NCI-H187 (cell line): ENCODE results near the gene CAMK2G.
"Not testable (repeated sequence)": the region's sequence is repeated elsewhere in the genome, so short reads cannot be mapped to it uniquely, and the experiment has no call there.

Source experiments
- DNase-seq, 2 experiments: peaks; one replicate each; lab custom pipeline; 2025; lab: John Stamatoyannopoulos, UW

The CAMK2G gene

GRCh38 chr10:73810735-73811465 lies 63.5 kb downstream of the CAMK2G start:
- no peak for DNase-seq

GRCh38 chr10:73810358-73810734 lies 64.0 kb downstream of the CAMK2G start:
- DNase-seq: no peak

- DNase-seq: no peak
These were observed 65.1 kb downstream of the CAMK2G start for GRCh38 chr10:73809061-73809818.

- DNase-seq: no peak
These were observed 66.1 kb downstream of the CAMK2G start for GRCh38 chr10:73808021-73808815.

- no peak for DNase-seq
These were observed 66.9 kb downstream of the CAMK2G start for GRCh38 chr10:73807471-73807870.

GRCh38 chr10:73806176-73806950 lies 68.0 kb downstream of the CAMK2G start:
- DNase-seq: no peak

GRCh38 chr10:73803680-73804286 lies 70.6 kb downstream of the CAMK2G start:
- no peak for DNase-seq

GRCh38 chr10:73802276-73802991 lies 71.9 kb downstream of the CAMK2G start:
- DNase-seq: no peak

- DNase-seq: no peak
These were observed 73.1 kb downstream of the CAMK2G start for GRCh38 chr10:73801253-73801590.

- DNase-seq: no peak
These were observed 73.6 kb downstream of the CAMK2G start for GRCh38 chr10:73800560-73801252.

- DNase-seq: no peak
These were observed 74.3 kb downstream of the CAMK2G start for GRCh38 chr10:73799899-73800559.

GRCh38 chr10:73798927-73799560 lies 75.3 kb downstream of the CAMK2G start:
- DNase-seq: no peak

GRCh38 chr10:73798087-73798486 lies 76.3 kb downstream of the CAMK2G start:
- no peak for DNase-seq

- no peak for DNase-seq
These were observed 76.9 kb downstream of the CAMK2G start for GRCh38 chr10:73797324-73798025.

- no peak for DNase-seq
These were observed 77.6 kb downstream of the CAMK2G start for GRCh38 chr10:73796766-73797165.

GRCh38 chr10:73796035-73796434 lies 78.3 kb downstream of the CAMK2G start:
- DNase-seq: not testable (repeated sequence)

- not testable (repeated sequence) for DNase-seq
These were observed 78.9 kb downstream of the CAMK2G start for GRCh38 chr10:73795491-73795890.

GRCh38 chr10:73793456-73793855 lies 80.9 kb downstream of the CAMK2G start:
- DNase-seq: no peak
